Epithelial cell of esophagus (primary cell): ENCODE measurements around the gene C5orf52.

Experiments used
- DNase-seq: peaks from one replicate; pipeline ENCODE4 v3.0.0; 2010; ENCODE audit warnings: low read depth
- H3K4me3 ChIP-seq: 2 replicates; pipeline ENCODE4 v1.5.1; 2011; ENCODE audit warnings: mild to moderate bottlenecking, low read length, control low read depth
- CTCF ChIP-seq: IDR thresholded peaks from 2 replicates; pipeline ENCODE4 v1.5.1; 2011; ENCODE audit warnings: low read depth, mild to moderate bottlenecking, low read length, control low read depth, inconsistent platforms; ENCODE audit not compliant: insufficient read depth; ENCODE audit errors: missing control alignments

The C5orf52 gene

GRCh38 chr5:157670662-157671591 lies at the start of gene C5orf52:
Gene C5orf52 (plus strand): TSS chr5:157671533. CDS start chr5:157671615, 82 bp downstream.
- H3K4me3 ChIP-seq = peak within 1 kb of the TSS; percentile 51
- TF ChIP-seq CTCF = no peak
- peak; percentile 50 for DNase-seq

- no peak overlapping the region for H3K4me3 ChIP-seq
- no peak for TF ChIP-seq CTCF
- DNase-seq = no peak
Measured at GRCh38 chr5:157624144-157624543, 47.2 kb upstream of the C5orf52 start.

GRCh38 chr5:157626831-157627230 lies 44.5 kb upstream of the C5orf52 start:
- no peak for TF ChIP-seq CTCF
- no peak for DNase-seq
- no peak overlapping the region for H3K4me3 ChIP-seq

- no peak overlapping the region for H3K4me3 ChIP-seq
- DNase-seq = no peak
- TF ChIP-seq CTCF = no peak
Measured at GRCh38 chr5:157630341-157630740, 41.0 kb upstream of the C5orf52 start.

GRCh38 chr5:157640406-157641066 lies 30.8 kb upstream of the C5orf52 start:
- no peak overlapping the region for H3K4me3 ChIP-seq
- TF ChIP-seq CTCF = no peak
- no peak for DNase-seq

- no peak for TF ChIP-seq CTCF
- no peak overlapping the region for H3K4me3 ChIP-seq
- DNase-seq = no peak
Measured at GRCh38 chr5:157648275-157648990, 22.9 kb upstream of the C5orf52 start.
